Neural progenitor cell (in vitro differentiated cells): ENCODE measurements around the gene LDLRAD4. TPM values are rescaled to one million over a fixed set of nuclear protein-coding genes. Genes with fewer than 3 reads are reported as not detected.

Experiments used
- DNase-seq: peaks from one replicate; pipeline ENCODE4 v3.0.0-alpha.2; 2016; ENCODE audit warnings: low spot score
- H2AFZ ChIP-seq: fragments of 200-600 bp; sonication (generic); replicated peaks from 2 replicates; pipeline ENCODE4 v1.6.1; 2016; ENCODE audit warnings: antibody characterized with exemption
- H3F3A ChIP-seq: fragments of 200-600 bp; sonication (generic); 2 replicates; pipeline ENCODE4 v1.6.1; 2016; ENCODE audit warnings: antibody characterized with exemption, low read depth
- H3K27ac ChIP-seq: fragments of 200-600 bp; sonication (generic); 2 replicates; pipeline ENCODE4 v1.5.1; 2016; ENCODE audit warnings: mild to moderate bottlenecking
- H3K27me3 ChIP-seq: fragments of 200-600 bp; sonication (generic); 2 replicates; pipeline ENCODE4 v1.6.1; 2016; ENCODE audit warnings: mild to moderate bottlenecking, moderate library complexity
- H3K36me3 ChIP-seq: fragments of 200-600 bp; sonication (generic); 2 replicates; pipeline ENCODE4 v1.5.1; 2016
- H3K4me1 ChIP-seq: fragments of 200-600 bp; sonication (generic); 2 replicates; pipeline ENCODE4 v1.6.1; 2016; ENCODE audit warnings: mixed run types
- H3K4me2 ChIP-seq: fragments of 200-600 bp; sonication (generic); 2 replicates; pipeline ENCODE4 v1.6.1; 2016
- H3K4me3 ChIP-seq: fragments of 200-600 bp; sonication (generic); 2 replicates; pipeline ENCODE4 v1.5.1; 2016
- H3K79me2 ChIP-seq: fragments of 200-600 bp; sonication (generic); 2 replicates; pipeline ENCODE4 v1.6.1; 2016; ENCODE audit warnings: low read depth
- H3K9ac ChIP-seq: fragments of 200-600 bp; sonication (generic); 2 replicates; pipeline ENCODE4 v1.6.1; 2016
- H3K9me3 ChIP-seq: fragments of 200-600 bp; sonication (generic); 2 replicates; pipeline ENCODE4 v1.5.1; 2016; ENCODE audit warnings: low read depth
- H4K20me1 ChIP-seq: fragments of 200-600 bp; sonication (generic); 2 replicates; pipeline ENCODE4 v1.6.1; 2016; ENCODE audit warnings: low read depth
- H3K27ac Mint-ChIP-seq: 3 replicates; pipeline ENCODE4 v1.8.0; 2021; ENCODE audit warnings: mixed read lengths
- H3K27me3 Mint-ChIP-seq: 2 replicates; pipeline ENCODE4 v1.8.0; 2022; ENCODE audit warnings: low read depth, mild to moderate bottlenecking, inconsistent platforms, moderate library complexity, mixed read lengths; ENCODE audit not compliant: insufficient read depth
- H3K36me3 Mint-ChIP-seq: 3 replicates; pipeline ENCODE4 v1.8.0; 2021; ENCODE audit warnings: mixed read lengths
- H3K4me1 Mint-ChIP-seq: 3 replicates; pipeline ENCODE4 v1.8.0; 2021; ENCODE audit warnings: mixed read lengths
- H3K4me3 Mint-ChIP-seq: 3 replicates; pipeline ENCODE4 v1.8.0; 2021; ENCODE audit warnings: mild to moderate bottlenecking, moderate library complexity, mixed read lengths
- H3K9me3 Mint-ChIP-seq: 3 replicates; pipeline ENCODE4 v1.8.0; 2020; ENCODE audit warnings: mixed read lengths
- EZH2 ChIP-seq: fragments of 200-600 bp; sonication (generic); IDR thresholded peaks from 2 replicates; pipeline ENCODE4 v1.6.1; 2017; ENCODE audit warnings: antibody characterized with exemption, mild to moderate bottlenecking, moderate library complexity
- EZH2phosphoT487 ChIP-seq: fragments of 200-600 bp; sonication (generic); IDR thresholded peaks from 2 replicates; pipeline ENCODE4 v1.6.1; 2017; ENCODE audit warnings: antibody characterized with exemption
- total RNA-seq: library from RNA; depleted of rRNA; stranded (reverse); fragments of >200 nt; gene quantifications from 2 replicates; pipeline ENCODE4 v1.2.3, GENCODE V29; 2015; ENCODE audit warnings: low replicate concordance
- TF ChIP-seq, protein P1 (sequence below): fragments of 200-600 bp; sonication (generic); IDR thresholded peaks from 2 replicates; pipeline ENCODE4 v1.5.1; 2017; ENCODE audit warnings: antibody characterized with exemption, mild to moderate bottlenecking

The LDLRAD4 gene
- total RNA-seq, 1 donor from 2014 or later = 0.65 TPM

DNA sequence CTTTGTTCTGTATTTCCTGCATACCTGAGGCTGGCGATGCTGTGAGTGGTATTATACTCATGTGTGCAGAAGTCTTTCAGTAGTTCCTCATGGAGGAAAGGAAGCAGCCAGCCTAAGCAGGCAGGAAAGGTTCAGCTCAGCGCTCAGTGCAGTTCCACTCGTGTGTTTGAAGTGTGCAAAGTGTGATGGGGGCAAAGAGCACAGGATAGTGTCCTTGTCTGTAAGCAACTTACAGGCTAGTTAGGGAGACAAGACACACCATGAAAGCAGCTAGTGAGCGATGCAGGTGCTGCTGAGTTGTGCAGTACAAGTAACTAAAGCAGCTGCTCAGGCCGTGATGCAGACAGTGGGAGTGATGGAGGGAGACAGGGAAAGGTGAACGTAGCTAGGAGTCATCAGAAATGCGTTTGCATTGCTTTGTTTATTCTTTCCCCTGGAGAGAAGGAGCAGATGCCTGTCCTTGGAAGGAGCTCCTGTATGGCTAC is 146.2 kb downstream of the LDLRAD4 start:
- Histone ChIP-seq H3K4me1 (peaks cover 11% of the 10 kb centered on the region), H3K9me3 (no peaks in the 10 kb centered on the region), H3K9ac (no peak overlapping the region), H3K27me3 (peaks cover 46% of the 10 kb centered on the region), H3K4me2 (no peak overlapping the region), H3K27ac (no peak overlapping the region), H2AFZ (no peak overlapping the region), H3K4me3 (no peak overlapping the region), H3F3A (no peaks in the 10 kb centered on the region), H3K79me2 (no peaks in the 10 kb centered on the region), H3K36me3 (no peaks in the 10 kb centered on the region), H4K20me1 (no peaks in the 10 kb centered on the region)
- Mint-ChIP-seq H3K27ac (no peak overlapping the region), H3K36me3 (peaks cover 2% of the 10 kb centered on the region), H3K9me3 (no peaks in the 10 kb centered on the region), H3K4me1 (peaks cover 34% of the 10 kb centered on the region), H3K4me3 (no peak overlapping the region), H3K27me3 (peaks cover 10% of the 10 kb centered on the region)
- no peak for DNase-seq
- no peak for TF ChIP-seq EZH2
- TF ChIP-seq, protein P1, sequence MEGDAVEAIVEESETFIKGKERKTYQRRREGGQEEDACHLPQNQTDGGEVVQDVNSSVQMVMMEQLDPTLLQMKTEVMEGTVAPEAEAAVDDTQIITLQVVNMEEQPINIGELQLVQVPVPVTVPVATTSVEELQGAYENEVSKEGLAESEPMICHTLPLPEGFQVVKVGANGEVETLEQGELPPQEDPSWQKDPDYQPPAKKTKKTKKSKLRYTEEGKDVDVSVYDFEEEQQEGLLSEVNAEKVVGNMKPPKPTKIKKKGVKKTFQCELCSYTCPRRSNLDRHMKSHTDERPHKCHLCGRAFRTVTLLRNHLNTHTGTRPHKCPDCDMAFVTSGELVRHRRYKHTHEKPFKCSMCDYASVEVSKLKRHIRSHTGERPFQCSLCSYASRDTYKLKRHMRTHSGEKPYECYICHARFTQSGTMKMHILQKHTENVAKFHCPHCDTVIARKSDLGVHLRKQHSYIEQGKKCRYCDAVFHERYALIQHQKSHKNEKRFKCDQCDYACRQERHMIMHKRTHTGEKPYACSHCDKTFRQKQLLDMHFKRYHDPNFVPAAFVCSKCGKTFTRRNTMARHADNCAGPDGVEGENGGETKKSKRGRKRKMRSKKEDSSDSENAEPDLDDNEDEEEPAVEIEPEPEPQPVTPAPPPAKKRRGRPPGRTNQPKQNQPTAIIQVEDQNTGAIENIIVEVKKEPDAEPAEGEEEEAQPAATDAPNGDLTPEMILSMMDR = no peak
- no peak for TF ChIP-seq EZH2phosphoT487

DNA sequence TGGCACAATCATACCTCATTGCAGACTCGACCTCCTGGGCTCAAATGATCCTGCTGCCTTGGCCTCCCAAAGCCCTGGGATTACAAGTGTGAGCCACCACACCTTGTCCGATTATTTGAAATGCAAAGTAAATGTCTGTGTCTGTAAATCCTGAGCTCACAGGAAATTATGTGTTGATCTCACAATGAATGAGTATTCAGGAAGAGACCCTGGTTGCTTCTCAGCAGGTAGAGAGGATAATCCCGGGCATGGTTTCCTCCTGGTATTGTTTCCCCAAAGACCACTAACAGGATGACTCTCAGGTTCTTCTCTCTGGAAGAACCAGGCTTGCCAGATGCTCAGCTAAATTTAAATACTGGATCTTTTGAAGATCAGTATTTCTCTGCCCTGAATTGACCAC is 147.6 kb downstream of the LDLRAD4 start:
- peaks cover 46% of the 10 kb centered on the region for H3K27me3 ChIP-seq
- peaks cover 36% of the 10 kb centered on the region for H3K4me1 Mint-ChIP-seq
- H3K36me3 ChIP-seq = no peaks in the 10 kb centered on the region
- no peaks in the 10 kb centered on the region for H3K79me2 ChIP-seq
- H3F3A ChIP-seq = no peaks in the 10 kb centered on the region
- H3K4me3 ChIP-seq = no peak overlapping the region
- TF ChIP-seq EZH2 (no peak), EZH2phosphoT487 (no peak)
- TF ChIP-seq, protein P1 = no peak
- H3K4me2 ChIP-seq = peak overlapping the region; percentile 31
- no peak overlapping the region for H3K27ac ChIP-seq
- peaks cover 11% of the 10 kb centered on the region for H3K4me1 ChIP-seq
- H3K9ac ChIP-seq = no peak overlapping the region
- H3K27ac Mint-ChIP-seq = no peak overlapping the region
- no peaks in the 10 kb centered on the region for H3K9me3 Mint-ChIP-seq
- no peaks in the 10 kb centered on the region for H3K9me3 ChIP-seq
- no peaks in the 10 kb centered on the region for H3K36me3 Mint-ChIP-seq
- peak; percentile 32 for DNase-seq
- no peak overlapping the region for H2AFZ ChIP-seq
- H3K4me3 Mint-ChIP-seq = no peak overlapping the region
- peaks cover 14% of the 10 kb centered on the region for H3K27me3 Mint-ChIP-seq
- H4K20me1 ChIP-seq = no peaks in the 10 kb centered on the region

DNA sequence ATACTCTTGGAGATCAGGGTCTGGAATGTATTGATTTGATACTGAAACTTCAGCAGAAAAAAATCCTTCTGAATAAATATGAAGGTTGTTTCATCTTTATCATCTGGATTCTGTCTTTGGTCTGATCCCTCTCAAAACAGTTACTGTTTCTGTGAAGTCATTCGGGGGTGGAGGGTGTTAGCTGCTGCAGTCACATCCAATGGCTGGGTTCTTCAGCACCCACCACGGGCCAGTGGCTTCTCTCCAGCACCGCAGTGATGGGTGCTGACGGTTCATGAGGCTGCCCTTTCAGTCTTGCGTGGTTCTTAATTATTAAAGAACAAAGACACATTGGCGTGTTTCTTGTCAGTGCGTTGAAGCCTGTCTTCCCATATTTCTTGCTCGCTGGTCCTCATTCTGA is 148.0 kb downstream of the LDLRAD4 start:
- Mint-ChIP-seq H3K9me3 (no peaks in the 10 kb centered on the region), H3K4me1 (peaks cover 36% of the 10 kb centered on the region), H3K27me3 (peaks cover 14% of the 10 kb centered on the region), H3K27ac (no peak overlapping the region), H3K36me3 (no peaks in the 10 kb centered on the region), H3K4me3 (no peak overlapping the region)
- H3K4me2 ChIP-seq = peak overlapping the region; percentile 31
- H3K27ac ChIP-seq = no peak overlapping the region
- no peak overlapping the region for H2AFZ ChIP-seq
- no peaks in the 10 kb centered on the region for H3K79me2 ChIP-seq
- no peaks in the 10 kb centered on the region for H3K9me3 ChIP-seq
- TF ChIP-seq, protein P1 = no peak
- TF ChIP-seq EZH2 (no peak), EZH2phosphoT487 (no peak)
- H4K20me1 ChIP-seq = no peaks in the 10 kb centered on the region
- H3K9ac ChIP-seq = no peak overlapping the region
- no peaks in the 10 kb centered on the region for H3F3A ChIP-seq
- no peak for DNase-seq
- no peaks in the 10 kb centered on the region for H3K36me3 ChIP-seq
- no peak overlapping the region for H3K4me3 ChIP-seq
- H3K4me1 ChIP-seq = peaks cover 11% of the 10 kb centered on the region
- peaks cover 46% of the 10 kb centered on the region for H3K27me3 ChIP-seq
